ENCODE measurements around the gene ERC1. TPM values are rescaled to one million over a fixed set of nuclear protein-coding genes. Genes with fewer than 3 reads are reported as not detected.

Gene ERC1
- total and polyA plus RNA-seq, 9 of the 15 experiments (the other 6 are each of a cell fraction or from before 2014, with no cell fraction given) = 0.74 to 11.8 (median 4.8) TPM

- ChIA-PET POLR2A (interaction anchor here (0.5 to 1.1 kb wide), 3 partner anchors 13 to 640 kb away, joined by 3 to 4 read pairs (median 3); no protein-coding TSS in a partner anchor), CTCF (ENCODE audit: low intra/inter-chr PET ratio) (no interaction called here)
- H3K27ac ChIP-seq (ENCODE audit: extremely low read depth, low read depth, low read length) = no peak overlapping the region
Measured at GRCh38 chr12:1184402-1184801, 193.4 kb downstream of the ERC1 start.

More at GRCh38 chr12:1184402-1184801, 193.4 kb downstream of the ERC1 start:
- Histone ChIP-seq H3K36me3 (ENCODE audit: control insufficient read depth, insufficient read depth, low read length) (no peaks in the 10 kb centered on the region), H3K9me1 (ENCODE audit: control insufficient read depth, insufficient read depth, low read length) (no peaks in the 10 kb centered on the region), H4K20me1 (replicated peaks; ENCODE audit: control insufficient read depth, insufficient read depth, low read length) (no peaks in the 10 kb centered on the region), H3K9ac (ENCODE audit: insufficient read depth in 1 of 2, low read depth in 2 of 2, low read length in 2 of 2) (no peak overlapping the region), H3K4me1 (replicated peaks in 1 of 2; ENCODE audit: control insufficient read depth in 2 of 2, insufficient read depth in 2 of 2, low read length in 2 of 2) (no peaks in the 10 kb centered on the region), H3K4me2 (ENCODE audit: insufficient read depth, low read length) (no peak overlapping the region), H3K9me3 (replicated peaks; ENCODE audit: control insufficient read depth, insufficient read depth, low read depth, low read length) (no peaks in the 10 kb centered on the region), H3K27me3 (ENCODE audit: control insufficient read depth in 2 of 2, insufficient read depth in 2 of 2, low read length in 2 of 2) (no peaks in the 10 kb centered on the region), H3K79me2 (ENCODE audit: control insufficient read depth, insufficient read depth, low read length) (no peaks in the 10 kb centered on the region), H3K4me3 (no peak overlapping the region), H2AFZ (ENCODE audit: low read depth, low read length) (no peak overlapping the region)
- 92% methylated on average over 2 of the region's 2 CpGs for WGBS (ENCODE audit: insufficient coverage, low coverage, missing lambda C conversion rate)
- TF ChIP-seq KDM4B (IDR thresholded peaks at IDR 0.05; ENCODE audit: borderline replicate concordance in 2 of 2, low read depth in 1 of 2) = no peak
- no peak for TF ChIP-seq ETV1 (tag; conservative IDR thresholded peaks at IDR 0.05; ENCODE audit: low read depth)
- TF ChIP-seq FOS (IDR thresholded peaks at IDR 0.05; ENCODE audit: extremely low read depth, insufficient read length) = no peak
- TF ChIP-seq SNIP1 (IDR thresholded peaks at IDR 0.05; ENCODE audit: low read depth) = no peak
- TF ChIP-seq NRF1 (conservative IDR thresholded peaks at IDR 0.05 in 1 of 2, IDR thresholded peaks at IDR 0.05 in 1 of 2) = no peak
- no peak for TF ChIP-seq GABPB2 (CRISPR knock-in tag; conservative IDR thresholded peaks at IDR 0.05)
- no peak for TF ChIP-seq THAP7 (CRISPR knock-in tag; IDR thresholded peaks at IDR 0.05)
- TF ChIP-seq KLF6 (CRISPR knock-in tag; IDR thresholded peaks at IDR 0.05; ENCODE audit: borderline replicate concordance) = no peak
- no peak for TF ChIP-seq CEBPZ (IDR thresholded peaks at IDR 0.05; ENCODE audit: borderline replicate concordance, low read depth, low read length)
- no peak for TF ChIP-seq RHOXF2B (CRISPR knock-in tag; conservative IDR thresholded peaks at IDR 0.05)
- TF ChIP-seq CBFA2T3 (IDR thresholded peaks at IDR 0.05) = no peak
- TF ChIP-seq CGGBP1 (CRISPR knock-in tag; IDR thresholded peaks at IDR 0.05) = no peak
- TF ChIP-seq BCOR (IDR thresholded peaks at IDR 0.05) = no peak
- no peak for TF ChIP-seq RBFOX2 (IDR thresholded peaks at IDR 0.05; ENCODE audit: low read depth, low read length)
- no peak for TF ChIP-seq E2F1 (CRISPR knock-in tag; IDR thresholded peaks at IDR 0.05)
- TF ChIP-seq TAL1 (IDR thresholded peaks at IDR 0.05) = no peak
- BruUV-seq (replicated peaks) = no TSS peak
- DNase-seq (ENCODE audit: extremely low read depth in 1 of 4, low spot score in 3 of 4) = no peak
- ATAC-seq = no peak
- in situ Hi-C loops (cut with MboI) = no loop called here
- intact Hi-C loops (cut with micrococcal nuclease) = no loop called here
- FAIRE-seq = no peak

Data from K562 (cell line).